Fibroblast of skin of abdomen (primary cell): ENCODE measurements around the gene PDE4A.
A peak's percentile ranks its signal among the peaks of the same experiment; 100 is the strongest.

Experiments used
- DNase-seq: peaks from one replicate; pipeline ENCODE4 v3.0.0-alpha.2; 2013

Gene PDE4A

DNA sequence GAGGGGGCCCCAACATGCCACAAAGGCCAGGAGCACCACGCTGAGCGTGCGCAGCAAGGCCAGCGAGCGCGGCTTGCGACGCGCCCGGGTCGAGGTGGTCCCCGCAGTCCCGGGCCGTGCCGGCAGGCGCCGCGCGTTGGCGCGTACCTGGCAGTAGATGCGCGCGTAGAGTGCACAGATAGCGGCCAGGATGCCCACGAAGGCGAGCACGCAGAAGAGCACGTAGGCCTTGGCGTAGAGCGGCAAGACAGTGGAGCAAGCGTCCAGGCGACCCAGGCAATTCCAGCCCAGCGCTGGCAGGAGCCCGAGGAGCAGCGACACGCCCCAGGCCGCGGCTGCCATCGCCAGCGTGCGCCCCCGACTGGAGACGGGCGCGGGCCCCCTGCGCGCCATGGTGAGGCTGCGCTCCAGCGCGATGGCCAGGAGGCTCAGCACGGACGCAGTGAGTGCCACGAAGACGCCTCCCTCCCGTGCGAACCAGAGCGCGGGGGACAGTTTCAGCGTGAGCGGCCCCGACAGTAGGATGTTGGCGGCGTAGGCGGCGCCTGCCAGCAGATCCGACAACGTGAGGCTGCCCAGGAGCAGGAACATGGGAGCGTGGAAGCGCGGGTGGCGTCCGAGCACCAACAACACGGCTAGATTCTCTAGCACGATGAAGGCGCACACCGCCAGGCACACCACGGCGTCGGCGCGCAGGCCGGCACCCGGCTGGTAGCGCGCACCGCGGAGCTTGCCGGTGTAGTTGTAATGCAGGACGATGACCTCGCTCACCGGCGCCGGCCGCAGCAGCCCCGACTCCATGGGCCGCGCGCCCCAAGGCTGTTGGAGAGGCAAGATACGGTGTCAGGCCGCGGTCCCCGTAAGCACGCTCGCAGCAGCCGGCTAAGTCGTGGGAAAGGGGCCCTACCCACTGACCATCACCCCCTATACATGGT is 94.1 kb downstream of the PDE4A start:
- DNase-seq: no peak

DNA sequence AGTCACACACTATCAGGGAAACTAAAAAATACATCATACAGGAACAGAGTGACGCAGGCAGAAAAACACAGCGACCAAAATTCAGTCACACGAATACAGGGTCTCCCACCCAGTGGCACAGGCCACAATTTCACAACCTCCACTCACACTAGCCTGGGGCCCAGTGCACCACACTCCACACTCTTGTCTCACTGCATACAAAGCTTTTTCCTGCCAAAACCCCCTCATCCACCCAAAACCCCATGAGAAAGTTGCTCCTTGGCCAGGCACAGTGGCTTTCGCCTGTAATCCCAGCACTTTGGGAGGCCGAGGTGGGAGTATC is 95.7 kb downstream of the PDE4A start:
- no peak for DNase-seq

DNA sequence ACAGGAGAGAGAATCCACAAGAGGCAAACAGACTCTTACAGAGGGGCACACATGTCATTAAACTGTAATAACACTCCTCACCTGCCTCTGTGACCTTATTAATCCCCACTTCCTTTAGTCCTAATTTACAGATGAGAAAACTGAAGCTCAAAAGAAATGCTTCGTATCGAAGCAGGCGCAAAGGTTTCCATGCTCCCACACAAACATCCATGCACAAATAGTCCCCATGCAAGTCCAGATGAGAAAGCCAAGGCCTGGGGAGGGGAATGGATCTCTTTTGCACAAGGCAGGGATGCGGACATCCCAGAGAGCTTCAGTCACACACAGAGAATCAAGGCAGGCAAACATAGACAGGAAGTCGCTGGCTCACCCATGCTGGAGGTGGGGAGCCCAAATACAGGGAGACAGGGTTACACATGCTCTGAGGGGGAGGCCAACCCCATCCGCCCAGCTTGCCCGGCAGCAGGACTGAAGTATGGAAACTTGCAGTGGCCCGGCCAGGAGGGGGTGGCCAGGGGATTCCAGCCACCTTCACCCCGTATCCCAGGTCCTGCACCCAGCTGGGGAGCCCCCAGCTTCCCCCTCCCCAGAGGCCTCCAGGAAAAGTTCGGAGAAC is 96.4 kb downstream of the PDE4A start:
- DNase-seq: no peak

DNA sequence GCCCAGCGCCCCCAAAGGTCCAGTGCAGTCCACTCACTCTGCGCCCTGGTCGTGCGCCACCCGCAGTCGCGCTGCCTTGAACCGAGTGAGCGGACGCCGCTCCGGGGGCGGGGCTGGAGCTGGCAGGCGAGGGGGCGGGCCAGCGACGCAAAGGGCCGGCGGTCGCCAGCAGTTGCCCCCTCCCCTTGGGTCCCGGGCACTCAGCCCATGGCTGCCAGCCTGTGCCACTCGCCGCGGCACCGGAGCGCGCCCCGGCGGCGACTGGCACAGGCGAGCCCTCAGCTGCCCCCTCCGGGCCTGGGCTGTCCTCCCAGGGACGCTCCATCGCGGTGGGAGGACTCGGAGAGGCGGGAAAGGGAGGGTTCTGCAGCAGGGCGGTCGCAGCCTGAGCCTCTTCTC is 97.0 kb downstream of the PDE4A start, which contains the start of gene S1PR5:
S1PR5 (minus strand) TSS at position 87 of the 399 bp plus-strand sequence. CDS start 2,436 bp downstream, outside the sequence.
- no peak for DNase-seq

DNA sequence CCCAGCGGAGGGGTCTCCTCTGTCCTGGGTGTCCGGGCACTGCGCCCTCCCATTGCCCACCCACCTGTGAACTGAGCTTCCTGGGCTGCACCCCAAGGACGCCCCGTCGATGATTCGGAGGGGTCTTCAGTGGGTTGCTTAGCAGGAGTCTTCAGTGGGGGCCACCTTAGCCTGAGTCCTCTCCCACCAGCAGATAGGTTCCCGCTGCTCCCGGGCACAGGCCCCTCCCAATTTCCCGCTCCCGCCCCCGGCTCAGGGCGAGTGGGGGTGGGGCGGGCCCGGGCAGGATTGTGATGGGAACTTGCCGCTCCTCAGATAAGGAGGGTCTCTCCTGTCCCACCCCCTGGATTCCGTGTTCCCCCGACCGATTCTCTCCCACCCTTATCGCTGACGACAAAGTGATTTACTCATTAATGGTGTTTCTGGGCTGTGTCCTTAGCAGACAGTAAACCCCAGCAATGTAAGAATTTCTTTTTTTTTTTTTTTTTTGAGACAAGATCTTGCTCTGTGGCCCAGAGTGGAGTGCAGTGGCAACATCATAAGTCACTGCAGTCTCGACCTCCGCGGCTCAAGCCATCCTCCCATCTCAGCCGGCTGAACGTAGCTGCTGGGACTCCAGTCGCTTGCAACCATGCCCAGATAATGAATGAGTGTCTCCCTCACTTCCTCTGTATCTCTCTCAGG is 97.6 kb downstream of the PDE4A start:
- peak; percentile 15 for DNase-seq

DNA sequence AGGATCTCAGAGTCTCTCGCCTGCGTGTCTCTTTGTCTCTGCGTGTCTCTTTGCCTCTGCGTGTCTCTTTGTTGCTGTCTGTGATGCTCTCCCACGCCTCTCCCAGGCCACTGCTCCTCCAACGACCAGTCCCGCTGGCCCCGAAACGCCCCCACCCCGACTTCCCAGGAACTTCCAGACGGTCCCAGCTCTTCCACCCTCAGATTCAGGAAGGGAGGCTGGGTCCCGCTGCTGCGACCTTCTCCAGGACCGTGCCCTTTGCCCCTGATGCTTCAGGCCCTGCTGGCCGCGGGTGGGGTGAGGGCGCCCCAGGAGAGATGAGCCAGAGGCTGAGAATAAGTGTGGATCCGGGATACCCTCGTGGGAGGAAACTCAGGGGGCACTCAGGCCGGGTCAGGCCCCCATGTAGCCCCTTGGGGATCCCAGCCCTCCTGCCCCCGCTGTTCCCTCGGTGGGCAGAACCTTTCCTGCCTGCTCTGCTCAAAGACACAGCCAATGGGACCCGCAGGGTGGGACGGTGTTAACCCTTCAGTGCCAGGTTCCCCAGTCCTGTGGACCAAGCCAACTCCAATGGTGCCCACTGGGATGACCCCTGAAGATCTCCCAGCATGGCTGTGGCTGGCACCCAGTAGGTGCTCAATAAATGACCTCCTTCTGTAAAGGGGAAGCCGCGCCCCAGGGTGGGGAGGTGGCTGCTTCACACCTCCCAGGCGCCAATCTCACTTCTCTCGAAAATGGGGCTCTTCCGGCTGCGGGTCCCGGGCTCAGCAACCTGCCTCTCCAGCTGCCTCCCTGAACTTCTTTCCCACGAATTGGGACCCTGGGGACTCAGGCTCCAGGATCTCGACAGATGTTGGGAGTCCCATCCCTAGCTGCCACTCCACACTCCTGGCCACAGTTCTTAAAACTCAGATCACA is 98.4 kb downstream of the PDE4A start:
- DNase-seq: no peak
